ENCODE results near the gene TMEM150A. TPM values are rescaled to one million over a fixed set of nuclear protein-coding genes. Genes with fewer than 3 reads are reported as not detected.

TMEM150A gene
- total and polyA plus RNA-seq, 2 of the 13 experiments (the other 11 are each of a cell fraction or from before 2014, with no cell fraction given): 30.1 to 70.4 TPM

DNA sequence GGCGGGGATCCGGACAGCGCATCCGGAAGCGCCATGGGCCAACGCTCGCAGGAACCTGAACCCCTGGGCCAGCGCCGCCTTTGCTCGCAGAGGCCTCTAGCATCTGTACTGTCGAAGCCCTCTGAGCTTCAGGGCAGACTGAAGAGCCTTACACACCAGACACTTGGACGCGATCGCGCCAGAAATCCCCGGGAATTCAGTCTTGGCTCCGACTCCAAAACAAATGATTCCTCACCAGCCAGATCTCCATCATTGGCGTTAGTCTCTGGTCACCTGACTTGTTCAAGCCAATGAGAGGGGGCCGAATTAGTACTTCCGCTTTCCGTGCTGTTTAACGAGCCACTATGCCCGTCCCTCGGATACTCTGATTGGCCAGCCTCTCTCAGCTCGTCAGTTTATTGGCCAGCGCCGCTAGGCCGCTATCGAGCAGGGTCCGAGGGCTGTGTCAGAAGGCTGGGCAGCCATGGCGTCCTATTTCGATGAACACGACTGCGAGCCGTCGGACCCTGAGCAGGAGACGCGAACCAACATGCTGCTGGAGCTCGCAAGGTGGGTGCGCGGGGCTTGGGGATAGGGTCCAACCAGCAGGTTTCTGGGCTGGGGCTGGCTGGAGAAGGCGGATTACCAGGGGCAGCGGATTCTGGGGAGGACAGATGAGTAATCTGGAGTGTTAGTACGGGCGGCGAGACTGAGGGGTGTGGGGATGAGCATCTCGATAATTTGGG, 7.0 kb downstream of the TMEM150A start, which contains the start of gene RNF181 (continued):
- peak; percentile 72; the same call in 1 of the 2 replicates for TF ChIP-seq NFATC3 (CRISPR knock-in tag; IDR thresholded peaks at IDR 0.05)
- TF ChIP-seq ZBTB39 (CRISPR knock-in tag; IDR thresholded peaks at IDR 0.05): 0 out of 2 replicates have a peak, but pooled peaks have one; percentile 45
- no peak for TF ChIP-seq ZBTB7A (CRISPR knock-in tag; IDR thresholded peaks at IDR 0.05)
- no peak for TF ChIP-seq ZNF724P (CRISPR knock-in tag; IDR thresholded peaks at IDR 0.05; ENCODE audit: borderline replicate concordance)
- TF ChIP-seq, protein P1, sequence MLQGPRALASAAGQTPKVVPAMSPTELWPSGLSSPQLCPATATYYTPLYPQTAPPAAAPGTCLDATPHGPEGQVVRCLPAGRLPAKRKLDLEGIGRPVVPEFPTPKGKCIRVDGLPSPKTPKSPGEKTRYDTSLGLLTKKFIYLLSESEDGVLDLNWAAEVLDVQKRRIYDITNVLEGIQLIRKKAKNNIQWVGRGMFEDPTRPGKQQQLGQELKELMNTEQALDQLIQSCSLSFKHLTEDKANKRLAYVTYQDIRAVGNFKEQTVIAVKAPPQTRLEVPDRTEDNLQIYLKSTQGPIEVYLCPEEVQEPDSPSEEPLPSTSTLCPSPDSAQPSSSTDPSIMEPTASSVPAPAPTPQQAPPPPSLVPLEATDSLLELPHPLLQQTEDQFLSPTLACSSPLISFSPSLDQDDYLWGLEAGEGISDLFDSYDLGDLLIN (CRISPR knock-in tag; IDR thresholded peaks at IDR 0.05; ENCODE audit: borderline replicate concordance): peak; percentile 59; the same call in 1 of the 2 replicates
- TF ChIP-seq PAX8 (CRISPR knock-in tag; IDR thresholded peaks at IDR 0.05; ENCODE audit: borderline replicate concordance): peak; percentile 80; the same call in 1 of the 2 replicates
- peak; percentile 89 for TF ChIP-seq REPIN1 (CRISPR knock-in tag; IDR thresholded peaks at IDR 0.05; ENCODE audit: borderline replicate concordance, low read depth)
- peak; percentile 24; the same call in 1 of the 2 replicates for TF ChIP-seq SIN3A (IDR thresholded peaks at IDR 0.05; ENCODE audit: borderline replicate concordance, low read depth, low read length)
- TF ChIP-seq ZNF746 (CRISPR knock-in tag; IDR thresholded peaks at IDR 0.05): 0 out of 2 replicates have a peak, but pooled peaks have one; percentile 23
- TF ChIP-seq ZNF280D (CRISPR knock-in tag; IDR thresholded peaks at IDR 0.05): peak; percentile 62; the same call in 1 of the 2 replicates
- peak; percentile 65; the same call in 1 of the 2 replicates for TF ChIP-seq POGZ (CRISPR knock-in tag; IDR thresholded peaks at IDR 0.05)
- TF ChIP-seq, protein P2, sequence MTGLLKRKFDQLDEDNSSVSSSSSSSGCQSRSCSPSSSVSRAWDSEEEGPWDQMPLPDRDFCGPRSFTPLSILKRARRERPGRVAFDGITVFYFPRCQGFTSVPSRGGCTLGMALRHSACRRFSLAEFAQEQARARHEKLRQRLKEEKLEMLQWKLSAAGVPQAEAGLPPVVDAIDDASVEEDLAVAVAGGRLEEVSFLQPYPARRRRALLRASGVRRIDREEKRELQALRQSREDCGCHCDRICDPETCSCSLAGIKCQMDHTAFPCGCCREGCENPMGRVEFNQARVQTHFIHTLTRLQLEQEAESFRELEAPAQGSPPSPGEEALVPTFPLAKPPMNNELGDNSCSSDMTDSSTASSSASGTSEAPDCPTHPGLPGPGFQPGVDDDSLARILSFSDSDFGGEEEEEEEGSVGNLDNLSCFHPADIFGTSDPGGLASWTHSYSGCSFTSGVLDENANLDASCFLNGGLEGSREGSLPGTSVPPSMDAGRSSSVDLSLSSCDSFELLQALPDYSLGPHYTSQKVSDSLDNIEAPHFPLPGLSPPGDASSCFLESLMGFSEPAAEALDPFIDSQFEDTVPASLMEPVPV (CRISPR knock-in tag; IDR thresholded peaks at IDR 0.05): peak; percentile 76
- TF ChIP-seq, protein P3, sequence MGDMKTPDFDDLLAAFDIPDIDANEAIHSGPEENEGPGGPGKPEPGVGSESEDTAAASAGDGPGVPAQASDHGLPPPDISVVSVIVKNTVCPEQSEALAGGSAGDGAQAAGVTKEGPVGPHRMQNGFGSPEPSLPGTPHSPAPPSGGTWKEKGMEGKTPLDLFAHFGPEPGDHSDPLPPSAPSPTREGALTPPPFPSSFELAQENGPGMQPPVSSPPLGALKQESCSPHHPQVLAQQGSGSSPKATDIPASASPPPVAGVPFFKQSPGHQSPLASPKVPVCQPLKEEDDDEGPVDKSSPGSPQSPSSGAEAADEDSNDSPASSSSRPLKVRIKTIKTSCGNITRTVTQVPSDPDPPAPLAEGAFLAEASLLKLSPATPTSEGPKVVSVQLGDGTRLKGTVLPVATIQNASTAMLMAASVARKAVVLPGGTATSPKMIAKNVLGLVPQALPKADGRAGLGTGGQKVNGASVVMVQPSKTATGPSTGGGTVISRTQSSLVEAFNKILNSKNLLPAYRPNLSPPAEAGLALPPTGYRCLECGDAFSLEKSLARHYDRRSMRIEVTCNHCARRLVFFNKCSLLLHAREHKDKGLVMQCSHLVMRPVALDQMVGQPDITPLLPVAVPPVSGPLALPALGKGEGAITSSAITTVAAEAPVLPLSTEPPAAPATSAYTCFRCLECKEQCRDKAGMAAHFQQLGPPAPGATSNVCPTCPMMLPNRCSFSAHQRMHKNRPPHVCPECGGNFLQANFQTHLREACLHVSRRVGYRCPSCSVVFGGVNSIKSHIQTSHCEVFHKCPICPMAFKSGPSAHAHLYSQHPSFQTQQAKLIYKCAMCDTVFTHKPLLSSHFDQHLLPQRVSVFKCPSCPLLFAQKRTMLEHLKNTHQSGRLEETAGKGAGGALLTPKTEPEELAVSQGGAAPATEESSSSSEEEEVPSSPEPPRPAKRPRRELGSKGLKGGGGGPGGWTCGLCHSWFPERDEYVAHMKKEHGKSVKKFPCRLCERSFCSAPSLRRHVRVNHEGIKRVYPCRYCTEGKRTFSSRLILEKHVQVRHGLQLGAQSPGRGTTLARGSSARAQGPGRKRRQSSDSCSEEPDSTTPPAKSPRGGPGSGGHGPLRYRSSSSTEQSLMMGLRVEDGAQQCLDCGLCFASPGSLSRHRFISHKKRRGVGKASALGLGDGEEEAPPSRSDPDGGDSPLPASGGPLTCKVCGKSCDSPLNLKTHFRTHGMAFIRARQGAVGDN (CRISPR knock-in tag; IDR thresholded peaks at IDR 0.05): peak; percentile 95
- TF ChIP-seq KDM5B (CRISPR knock-in tag; IDR thresholded peaks at IDR 0.05; ENCODE audit: borderline replicate concordance): peak; percentile 81; the same call in 1 of the 2 replicates
- TF ChIP-seq ARHGAP35 (CRISPR knock-in tag; IDR thresholded peaks at IDR 0.05; ENCODE audit: borderline replicate concordance): peak; percentile 75
